OCI-LY3 (cell line): ENCODE results near the gene SLIRP.

Experiments used
- H2AFZ ChIP-seq: fragments of 200-600, 300-600 bp; shearing (Covaris generic); 2 replicates; pipeline ENCODE4 v1.6.0; 2014; ENCODE audit warnings: antibody characterized with exemption, low read depth, low read length
- H3K27ac ChIP-seq: fragments of 200-600, 300-600 bp; sonication (generic); 2 replicates; pipeline ENCODE4 v1.5.1; 2014; ENCODE audit warnings: mild to moderate bottlenecking, low read length, moderate library complexity, mixed read lengths
- H3K27me3 ChIP-seq: fragments of 200-600, 300-600 bp; sonication (generic); 2 replicates; pipeline ENCODE4 v1.6.1; 2014; ENCODE audit warnings: low read depth, low read length, mixed read lengths
- H3K36me3 ChIP-seq: fragments of 200-600, 300-600 bp; sonication (generic); replicated peaks from 2 replicates; pipeline ENCODE3; 2014; ENCODE audit warnings: low read depth, low read length, mixed read lengths
- H3K4me1 ChIP-seq: fragments of 300-600, 200-600 bp; sonication (generic); 2 replicates; pipeline ENCODE4 v1.6.1; 2014; ENCODE audit warnings: low read length, mixed read lengths
- H3K4me2 ChIP-seq: fragments of 200-600, 300-600 bp; sonication (generic); 2 replicates; pipeline ENCODE4 v1.6.1; 2014; ENCODE audit warnings: low read length, mixed read lengths
- H3K4me3 ChIP-seq: fragments of 300-600, 200-600 bp; sonication (generic); 2 replicates; pipeline ENCODE4 v1.5.1; 2014; ENCODE audit warnings: antibody characterized with exemption, mild to moderate bottlenecking, low read length, moderate library complexity
- H3K79me2 ChIP-seq: fragments of 300-600, 200-600 bp; shearing (Covaris generic); 2 replicates; pipeline ENCODE4 v1.6.1; 2014; ENCODE audit warnings: mild to moderate bottlenecking, low read length, mixed read lengths
- H3K9ac ChIP-seq: fragments of 300-600, 200-600 bp; shearing (Covaris generic); 2 replicates; pipeline ENCODE4 v1.6.0; 2014; ENCODE audit warnings: mild to moderate bottlenecking, low read length, moderate library complexity
- H3K9me3 ChIP-seq: fragments of 200-600, 300-600 bp; shearing (Covaris generic); 2 replicates; pipeline ENCODE4 v1.6.1; 2014; ENCODE audit warnings: low read length, mixed read lengths; ENCODE audit not compliant: insufficient read depth
- H4K20me1 ChIP-seq: fragments of 200-600, 300-600 bp; sonication (generic); 2 replicates; pipeline ENCODE4 v1.6.1; 2016; ENCODE audit warnings: low read length, mixed read lengths; ENCODE audit not compliant: insufficient read depth
- EZH2phosphoT487 ChIP-seq: fragments of 200-600 bp; shearing (Covaris generic); IDR thresholded peaks from 2 replicates; pipeline ENCODE4 v1.6.1; 2018; ENCODE audit warnings: antibody characterized with exemption, mixed run types, low read depth
- TF ChIP-seq, protein P1 (sequence below): fragments of 200-600, 300-600 bp; sonication (generic); IDR thresholded peaks from 2 replicates; pipeline ENCODE4 v1.5.1; 2014; ENCODE audit warnings: antibody characterized with exemption, low read length, low read depth

SLIRP gene

DNA sequence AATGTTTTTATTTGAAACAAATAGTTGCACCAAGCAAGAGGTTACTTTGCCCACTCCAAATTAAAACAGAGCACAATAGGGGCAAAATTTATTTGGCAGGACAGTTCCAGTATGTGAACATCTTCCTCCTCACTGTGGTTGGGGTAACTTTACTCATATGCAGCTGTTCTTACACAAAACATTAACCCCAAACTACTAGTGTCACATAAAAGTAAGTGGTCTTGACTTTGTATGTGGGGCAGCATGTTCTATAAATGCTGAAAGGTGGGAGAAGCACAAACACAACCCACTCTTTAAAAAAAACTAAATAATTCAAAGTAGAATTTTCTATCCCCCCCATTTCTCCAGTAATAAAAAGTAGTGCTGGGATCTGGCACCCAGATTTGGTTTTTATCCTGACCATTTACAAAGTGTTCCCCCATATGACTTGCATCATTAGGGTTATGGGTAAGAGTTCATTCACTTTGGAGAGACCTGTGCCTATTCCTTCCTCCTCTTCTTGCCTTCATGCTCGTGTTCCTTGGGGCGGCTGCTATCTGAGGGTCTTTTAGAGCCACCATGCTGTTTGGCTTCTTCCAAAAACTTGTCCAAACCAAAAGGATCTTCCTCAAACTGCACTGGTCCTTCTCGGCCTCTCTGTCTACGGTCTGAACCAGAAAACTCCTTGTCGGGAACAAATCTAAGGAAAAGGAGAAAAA, 9.9 kb downstream of the SLIRP start:
- no peak for TF ChIP-seq EZH2phosphoT487
- TF ChIP-seq, protein P1, sequence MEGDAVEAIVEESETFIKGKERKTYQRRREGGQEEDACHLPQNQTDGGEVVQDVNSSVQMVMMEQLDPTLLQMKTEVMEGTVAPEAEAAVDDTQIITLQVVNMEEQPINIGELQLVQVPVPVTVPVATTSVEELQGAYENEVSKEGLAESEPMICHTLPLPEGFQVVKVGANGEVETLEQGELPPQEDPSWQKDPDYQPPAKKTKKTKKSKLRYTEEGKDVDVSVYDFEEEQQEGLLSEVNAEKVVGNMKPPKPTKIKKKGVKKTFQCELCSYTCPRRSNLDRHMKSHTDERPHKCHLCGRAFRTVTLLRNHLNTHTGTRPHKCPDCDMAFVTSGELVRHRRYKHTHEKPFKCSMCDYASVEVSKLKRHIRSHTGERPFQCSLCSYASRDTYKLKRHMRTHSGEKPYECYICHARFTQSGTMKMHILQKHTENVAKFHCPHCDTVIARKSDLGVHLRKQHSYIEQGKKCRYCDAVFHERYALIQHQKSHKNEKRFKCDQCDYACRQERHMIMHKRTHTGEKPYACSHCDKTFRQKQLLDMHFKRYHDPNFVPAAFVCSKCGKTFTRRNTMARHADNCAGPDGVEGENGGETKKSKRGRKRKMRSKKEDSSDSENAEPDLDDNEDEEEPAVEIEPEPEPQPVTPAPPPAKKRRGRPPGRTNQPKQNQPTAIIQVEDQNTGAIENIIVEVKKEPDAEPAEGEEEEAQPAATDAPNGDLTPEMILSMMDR: no peak
- H3K27me3 ChIP-seq: no peaks in the 10 kb centered on the region
- H3K27ac ChIP-seq: no peak overlapping the region
- H3K4me1 ChIP-seq: peaks cover 6% of the 10 kb centered on the region
- H3K4me2 ChIP-seq: no peak overlapping the region
- no peak overlapping the region for H3K9ac ChIP-seq
- no peak overlapping the region for H3K4me3 ChIP-seq
- H2AFZ ChIP-seq: no peak overlapping the region
- peaks cover under 1% of the 10 kb centered on the region; the same call in 1 of the 2 replicates for H4K20me1 ChIP-seq
- H3K9me3 ChIP-seq: no peaks in the 10 kb centered on the region
- H3K79me2 ChIP-seq: peaks cover 28% of the 10 kb centered on the region
- H3K36me3 ChIP-seq: peaks cover 57% of the 10 kb centered on the region

DNA sequence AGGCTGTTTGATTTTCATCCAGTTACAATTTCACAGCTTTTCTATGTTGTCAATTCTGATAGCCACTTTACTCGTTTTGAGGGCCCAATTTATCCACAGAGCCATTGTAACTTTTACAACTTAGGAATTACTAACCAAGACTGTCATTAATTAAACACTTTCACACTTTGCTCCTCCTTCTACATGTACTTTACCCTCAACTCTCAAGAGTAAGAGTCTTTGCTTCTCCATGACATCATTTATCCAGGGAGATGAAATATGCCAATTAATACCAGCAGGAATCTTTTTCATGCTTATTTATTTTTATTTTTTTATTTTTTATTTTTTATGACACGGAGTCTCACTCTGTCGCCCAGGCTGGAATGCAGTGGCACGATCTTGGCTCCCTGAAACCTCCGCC, 13.5 kb downstream of the SLIRP start:
- Histone ChIP-seq H3K4me1 (no peaks in the 10 kb centered on the region), H3K36me3 (peaks cover 57% of the 10 kb centered on the region), H3K4me2 (no peak overlapping the region), H3K4me3 (no peak overlapping the region), H3K27me3 (no peaks in the 10 kb centered on the region), H3K9ac (no peak overlapping the region), H2AFZ (no peak overlapping the region), H4K20me1 (0 out of 2 replicates have a peak, but pooled peaks cover 2% of the 10 kb centered on the region), H3K27ac (no peak overlapping the region), H3K9me3 (no peaks in the 10 kb centered on the region), H3K79me2 (0 out of 2 replicates have a peak, but pooled peaks cover 10% of the 10 kb centered on the region)
- TF ChIP-seq EZH2phosphoT487: no peak
- TF ChIP-seq, protein P1: no peak

DNA sequence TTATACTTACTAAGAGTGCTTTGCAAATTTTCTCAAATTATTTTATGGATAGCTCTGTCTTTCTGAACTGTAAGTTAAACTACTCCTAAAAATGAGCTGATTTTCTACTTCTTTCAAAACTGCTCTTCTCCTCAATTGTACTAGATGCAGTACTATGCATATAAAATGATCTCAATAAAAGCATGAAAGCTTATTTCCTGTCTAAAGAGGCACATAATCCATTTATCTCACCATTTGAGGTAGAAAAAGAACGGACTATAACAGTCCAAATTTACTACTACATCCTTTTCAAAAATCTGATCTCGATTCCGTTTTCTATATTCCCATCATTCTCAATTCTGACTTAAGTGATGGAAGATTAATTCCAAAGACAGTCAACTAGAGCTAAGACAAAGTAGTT, 14.4 kb downstream of the SLIRP start:
- H3K4me3 ChIP-seq: no peak overlapping the region
- no peaks in the 10 kb centered on the region for H3K9me3 ChIP-seq
- 0 out of 2 replicates have a peak, but pooled peaks cover 2% of the 10 kb centered on the region for H4K20me1 ChIP-seq
- H3K4me2 ChIP-seq: no peak overlapping the region
- H3K27me3 ChIP-seq: no peaks in the 10 kb centered on the region
- no peaks in the 10 kb centered on the region for H3K4me1 ChIP-seq
- H3K79me2 ChIP-seq: 0 out of 2 replicates have a peak, but pooled peaks cover 12% of the 10 kb centered on the region
- no peak for TF ChIP-seq EZH2phosphoT487
- TF ChIP-seq, protein P1: no peak
- H2AFZ ChIP-seq: no peak overlapping the region
- H3K9ac ChIP-seq: no peak overlapping the region
- no peak overlapping the region for H3K27ac ChIP-seq
- H3K36me3 ChIP-seq: peaks cover 61% of the 10 kb centered on the region

DNA sequence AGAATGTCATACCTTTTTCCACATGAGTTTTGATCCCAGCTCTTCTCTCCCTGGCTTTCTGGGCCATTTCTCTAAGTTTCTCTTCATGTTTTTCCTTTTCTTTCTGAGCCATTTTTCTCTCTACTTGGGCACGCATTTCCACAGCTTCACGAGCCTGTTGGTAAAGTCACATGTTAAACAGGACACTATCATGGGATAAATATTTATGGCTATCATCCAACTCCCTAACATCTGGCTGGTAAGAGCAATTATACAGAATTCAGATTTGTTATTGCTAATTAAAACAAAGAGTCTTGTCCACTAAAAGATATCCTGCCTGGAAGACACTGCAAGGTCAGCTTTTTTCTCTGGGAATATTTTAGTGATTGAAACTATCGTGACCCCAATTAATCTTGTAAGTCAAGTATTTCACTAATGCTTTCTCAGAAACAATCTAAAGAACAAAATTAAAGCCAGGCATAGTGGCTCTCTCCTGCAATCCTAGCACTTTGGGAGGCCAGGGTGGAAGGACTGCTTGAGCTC, 23.1 kb downstream of the SLIRP start:
- TF ChIP-seq, protein P1: no peak
- TF ChIP-seq EZH2phosphoT487: no peak
- H3K4me2 ChIP-seq: no peak overlapping the region
- no peak overlapping the region for H2AFZ ChIP-seq
- peaks cover 9% of the 10 kb centered on the region; the same call in 1 of the 2 replicates for H3K79me2 ChIP-seq
- H3K9ac ChIP-seq: no peak overlapping the region
- peaks cover 70% of the 10 kb centered on the region for H3K36me3 ChIP-seq
- no peaks in the 10 kb centered on the region for H3K4me1 ChIP-seq
- no peak overlapping the region for H3K4me3 ChIP-seq
- no peaks in the 10 kb centered on the region for H4K20me1 ChIP-seq
- H3K27me3 ChIP-seq: no peaks in the 10 kb centered on the region
- H3K9me3 ChIP-seq: no peaks in the 10 kb centered on the region
- H3K27ac ChIP-seq: no peak overlapping the region
